Stomach (tissue), 9 donors: ENCODE results near the gene CD164. TPM values are rescaled to one million over a fixed set of nuclear protein-coding genes. Genes with fewer than 3 reads are reported as not detected.
A peak's percentile ranks its signal among the peaks of the same experiment; 100 is the strongest.

ENCODE experiments used
- DNase-seq, 2 donors: peaks; one replicate each; pipeline versions ENCODE4 v3.0.0 to v3.0.0-alpha.2; 2013 to 2019
- H3K27ac ChIP-seq, 5 donors: fragments of 200-600 bp in 4 of 5; sonication (generic) in 4 of 5; one replicate each; pipeline ENCODE4 v1.5.1; 2013 to 2019; ENCODE audit warnings: mild to moderate bottlenecking in 1 of 5, moderate library complexity in 1 of 5
- H3K27me3 ChIP-seq, 3 donors: fragments of 200-600 bp; sonication (generic); one replicate each; pipeline ENCODE4 v1.5.1; 2017 to 2019; ENCODE audit warnings: mixed run types in 1 of 3
- H3K36me3 ChIP-seq, 4 donors: fragments of 200-600 bp; sonication (generic); 1 replicate in 3 of 4; 2 replicates in 1 of 4; pipeline ENCODE4 v1.5.1; 2016 to 2019
- H3K4me1 ChIP-seq, 4 donors: fragments of 200-600 bp; sonication (generic); one replicate each; pipeline ENCODE4 v1.5.1; 2016 to 2019
- H3K4me3 ChIP-seq, 4 donors: fragments of 200-600 bp; sonication (generic) in 3 of 4; one replicate each; pipeline ENCODE4 v1.5.1; 2016 to 2019; ENCODE audit warnings: mild to moderate bottlenecking in 1 of 4
- H3K9me3 ChIP-seq, 4 donors: fragments of 200-600 bp; sonication (generic); one replicate each; pipeline ENCODE4 v1.5.1; 2016 to 2019
- CTCF ChIP-seq, 7 experiments: fragments of 450-650 bp in 4 of 7; fragments of 200-600 bp in 3 of 7; sonication (generic) in 3 of 7; IDR thresholded peaks; one replicate each; pipeline ENCODE4 v1.5.1; 2016 to 2019; ENCODE audit warnings: antibody characterized with exemption in 7 of 7, control low read depth in 2 of 7, mild to moderate bottlenecking in 1 of 7
- EP300 ChIP-seq: sonication (generic); formaldehyde crosslinking; IDR thresholded peaks from one replicate; pipeline ENCODE4 v1.6.1; 2017; ENCODE audit warnings: antibody characterized with exemption
- POLR2A ChIP-seq, 4 donors: fragments of 450-650 bp; IDR thresholded peaks; one replicate each; pipeline ENCODE4 v1.6.1; 2016; ENCODE audit warnings: antibody characterized with exemption in 4 of 4, control low read depth in 2 of 4, mild to moderate bottlenecking in 1 of 4, moderate library complexity in 1 of 4
- POLR2AphosphoS5 ChIP-seq, 3 donors: sonication (generic); formaldehyde crosslinking; IDR thresholded peaks; one replicate each; pipeline ENCODE4 v1.6.1; 2016; ENCODE audit warnings: antibody characterized with exemption in 3 of 3
- WGBS, 5 donors: extraction: QIAGEN DNeasy Blood & Tissue Kit in 3 of 5; methylation state at CpG; one replicate each; pipeline versions ENCODE4 v1.1.5 to v1.1.7; 2013 to 2018; 5-methylcytosine and 5-hydroxymethylcytosine counted together
- intact Hi-C: fragments of 100-400 bp; cut with DNase I; formaldehyde crosslinking; loops from one replicate; pipeline ENCODE4 v1.15.1; 2023; ENCODE audit warnings: low total_unique reads
- polyA plus RNA-seq, 3 donors: library from polyadenylated mRNA; stranded (reverse); fragments of 200-250 nt; gene quantifications; one replicate each; pipeline ENCODE4 v1.2.3, GENCODE V29; 2013
- total RNA-seq, 5 donors: library from RNA; depleted of rRNA; stranded (reverse); fragments of >200 nt; gene quantifications; one replicate each; pipeline versions ENCODE4 v1.1.0 to v1.2.3, GENCODE V29; 2014 to 2016
- donor health status: healthy with polysubstance abuse.
- donor health status: Bipolar disorder and iron deficiency.
- donor health status: healthy.

CD164 gene
- total and polyA plus RNA-seq, 8 donors, result 62.4 to 453 (median 102) TPM

- Histone ChIP-seq H3K4me1 (no peaks in the 10 kb centered on the region), H3K27ac (no peak overlapping the region), H3K36me3 (peaks cover 25 to 99% (median 88%) of the 10 kb centered on the region in 4 donors), H3K4me3 (no peak overlapping the region), H3K9me3 (peaks cover 0 to 12% (median 5%) of the 10 kb centered on the region in 4 donors), H3K27me3 (no peaks in the 10 kb centered on the region)
- no peak for DNase-seq
- TF ChIP-seq POLR2AphosphoS5 (IDR thresholded peaks at IDR 0.05) (no peak), CTCF (IDR thresholded peaks at IDR 0.05) (no peak), EP300 (no peak), POLR2A (IDR thresholded peaks at IDR 0.05) (no peak)
- intact Hi-C loops, result no loop called here
Observed at GRCh38 chr6:109358204-109358603, 24.1 kb downstream of the CD164 start.

GRCh38 chr6:109356237-109356636 lies 26.0 kb downstream of the CD164 start:
- TF ChIP-seq POLR2A (IDR thresholded peaks at IDR 0.05) (no peak), CTCF (IDR thresholded peaks at IDR 0.05) (no peak), EP300 (no peak), POLR2AphosphoS5 (IDR thresholded peaks at IDR 0.05) (no peak)
- Histone ChIP-seq H3K27me3 (no peaks in the 10 kb centered on the region), H3K27ac (no peak overlapping the region), H3K4me1 (peaks cover 10 to 16% (median 12%) of the 10 kb centered on the region in 4 donors), H3K36me3 (peaks cover 10 to 79% (median 68%) of the 10 kb centered on the region in 4 donors), H3K9me3 (peaks cover 0 to 12% (median 5%) of the 10 kb centered on the region in 4 donors), H3K4me3 (no peak overlapping the region)
- WGBS, 5 donors, result 68 to 92% (median 87%) methylated on average over 3 of the region's 3 CpGs
- intact Hi-C loops, result no loop called here
- DNase-seq, result no peak

DNA sequence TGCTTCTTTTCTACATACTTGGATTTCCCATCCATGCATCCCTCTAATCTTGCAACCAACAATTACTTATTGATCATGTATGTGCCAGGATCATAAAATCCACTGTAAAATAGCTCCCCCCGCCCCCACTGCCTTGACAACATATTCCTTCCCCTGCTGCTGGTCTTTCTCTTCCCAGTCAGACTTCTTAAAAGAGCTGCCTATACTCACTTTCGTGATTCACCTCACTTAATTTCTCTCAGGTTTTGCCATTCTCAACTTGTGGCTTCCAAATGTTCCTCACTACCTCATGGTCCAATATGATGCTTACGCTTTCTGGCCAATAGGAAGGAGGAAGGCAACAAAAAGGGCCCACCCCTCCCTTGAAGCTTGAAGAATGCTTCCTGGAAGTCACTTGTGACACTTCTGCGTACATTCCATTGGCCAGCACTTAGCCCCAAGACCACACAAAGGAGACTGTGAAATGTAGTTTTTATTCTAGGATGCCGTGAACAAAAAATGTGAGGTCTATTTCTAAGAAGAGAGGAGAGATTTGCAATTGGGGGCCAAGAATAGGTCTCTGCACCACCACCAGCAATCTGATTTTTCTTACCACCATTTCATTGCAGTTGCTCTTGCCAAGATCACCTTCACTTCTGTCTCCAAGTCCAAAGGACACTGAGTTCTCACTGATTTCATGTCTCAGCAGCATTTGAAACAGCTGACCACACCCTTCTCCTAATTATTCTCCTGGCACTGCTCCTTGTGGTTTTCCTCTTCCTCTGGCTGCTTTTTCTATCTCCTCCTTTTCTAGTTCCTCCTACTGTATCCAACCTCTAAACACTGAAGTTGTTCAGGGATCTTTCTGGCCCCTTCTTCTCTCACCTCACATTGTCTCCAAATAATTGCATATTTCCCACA lies 30.8 kb downstream of the CD164 start:
- Histone ChIP-seq H3K4me1 (peaks cover 26 to 56% (median 40%) of the 10 kb centered on the region in 4 donors), H3K4me3 (no peak overlapping the region), H3K36me3 (peaks cover 5 to 33% (median 25%) of the 10 kb centered on the region in 4 donors), H3K27ac (peak overlapping the region in 4 of 5 donors; percentile 35 to 59 (median 50)), H3K9me3 (peaks cover 0 to 7% (median 3%) of the 10 kb centered on the region in 4 donors), H3K27me3 (no peaks in the 10 kb centered on the region)
- intact Hi-C loops, result no loop called here
- TF ChIP-seq EP300, result no peak
- no peak for TF ChIP-seq CTCF (IDR thresholded peaks at IDR 0.05)
- TF ChIP-seq POLR2A (IDR thresholded peaks at IDR 0.05), result peak in 1 of 4 donors; percentile 11
- peak in 2 of 3 donors; percentile 61 to 65 for TF ChIP-seq POLR2AphosphoS5 (IDR thresholded peaks at IDR 0.05)
- 89 to 96% (median 91%) methylated on average over 5 of the region's 5 CpGs for WGBS, 5 donors
- peak in 1 of 2 donors; percentile 41 for DNase-seq

DNA sequence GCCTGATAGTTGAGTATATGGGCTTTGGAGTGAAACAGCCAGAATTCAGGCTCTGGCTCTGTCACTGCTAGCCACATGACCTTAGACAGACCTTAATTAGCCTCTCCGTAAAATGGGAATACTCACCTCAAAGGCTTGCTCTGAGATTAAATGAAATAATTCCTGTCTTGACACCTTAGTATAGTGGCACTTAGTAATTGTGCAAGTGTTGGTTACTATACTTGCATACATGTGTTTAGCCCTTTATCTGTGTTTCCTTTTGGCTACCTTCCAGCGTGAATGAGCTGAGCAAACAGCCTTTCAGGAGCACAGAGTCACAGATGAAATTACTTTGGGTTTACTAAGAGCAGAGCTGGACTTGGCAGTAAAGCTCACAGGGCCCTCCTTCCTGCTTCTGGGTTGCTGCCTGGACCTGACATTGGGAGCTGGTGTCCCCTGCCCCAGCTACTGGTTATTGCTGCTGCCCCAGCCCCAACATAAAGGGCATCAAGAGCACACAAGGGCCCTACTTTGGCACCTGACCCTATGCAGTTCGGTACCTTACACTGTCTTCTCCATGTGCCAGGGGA lies 32.8 kb downstream of the CD164 start:
- H3K9me3 ChIP-seq, result no peaks in the 10 kb centered on the region
- no peaks in the 10 kb centered on the region for H3K27me3 ChIP-seq
- intact Hi-C loops, result no loop called here
- peaks cover 26 to 56% (median 42%) of the 10 kb centered on the region in 4 donors for H3K4me1 ChIP-seq
- peaks cover 0 to 13% (median 8%) of the 10 kb centered on the region in 4 donors for H3K36me3 ChIP-seq
- WGBS, 5 donors, result 27 to 47% (median 33%) methylated on average over 3 of the region's 3 CpGs
- H3K27ac ChIP-seq, result peak overlapping the region; percentile 70 to 85 (median 79)
- no peak overlapping the region for H3K4me3 ChIP-seq
- TF ChIP-seq POLR2AphosphoS5 (IDR thresholded peaks at IDR 0.05) (peak; percentile 9 to 90 (median 75)), CTCF (IDR thresholded peaks at IDR 0.05) (no peak), POLR2A (IDR thresholded peaks at IDR 0.05) (no peak), EP300 (no peak)
- peak; percentile 73 to 95 for DNase-seq
